CD14-positive monocyte (primary cell): ENCODE data around the gene PLBD1. TPM values are rescaled to one million over a fixed set of nuclear protein-coding genes. Genes with fewer than 3 reads are reported as not detected.

Source experiments
- DNase-seq, 3 donors: peaks; one replicate each; pipeline ENCODE4 v3.0.0-alpha.2; 2011 to 2022
- H2AFZ ChIP-seq: 2 replicates; pipeline ENCODE4 v1.6.0; 2012; ENCODE audit warnings: mild to moderate bottlenecking, low read depth, low read length, inconsistent platforms; ENCODE audit not compliant: insufficient read depth, poor library complexity, severe bottlenecking
- H3K27ac ChIP-seq, 2 donors: 1 replicate in 1 of 2; 2 replicates in 1 of 2; pipeline ENCODE4 v1.5.1; 2012 to 2013; ENCODE audit warnings: low read length in 2 of 2, control low read depth in 1 of 2, inconsistent platforms in 1 of 2, low read depth in 1 of 2, mild to moderate bottlenecking in 1 of 2
- H3K27me3 ChIP-seq, 2 donors: one replicate each; pipeline versions ENCODE4 v1.6.0 to v1.6.1; 2011 to 2013; ENCODE audit warnings: low read length in 2 of 2; ENCODE audit not compliant: control insufficient read depth in 2 of 2, insufficient read depth in 2 of 2
- H3K36me3 ChIP-seq, 2 donors: replicated peaks in 1 of 2; 1 replicate in 1 of 2; 2 replicates in 1 of 2; pipeline versions ENCODE4 v1.5.1 to v1.6.1; 2012 to 2013; ENCODE audit warnings: low read length in 2 of 2, control low read depth in 1 of 2, inconsistent platforms in 1 of 2, mild to moderate bottlenecking in 1 of 2; ENCODE audit not compliant: insufficient read depth in 2 of 2, control insufficient read depth in 1 of 2
- H3K4me1 ChIP-seq, 2 donors: 1 replicate in 1 of 2; 2 replicates in 1 of 2; pipeline versions ENCODE4 v1.5.1 to v1.6.1; 2012 to 2013; ENCODE audit warnings: low read length in 2 of 2, control low read depth in 1 of 2, inconsistent platforms in 1 of 2, mild to moderate bottlenecking in 1 of 2, moderate library complexity in 1 of 2; ENCODE audit not compliant: insufficient read depth in 2 of 2, control insufficient read depth in 1 of 2
- H3K4me2 ChIP-seq: replicated peaks from 2 replicates; pipeline ENCODE3; 2012; ENCODE audit warnings: low read length, moderate library complexity, mild to moderate bottlenecking; ENCODE audit not compliant: poor library complexity, severe bottlenecking; ENCODE audit errors: extremely low read depth
- H3K4me3 ChIP-seq, 3 experiments: fragments of 200-600 bp in 1 of 3; sonication (generic) in 1 of 3; replicated peaks in 1 of 3; 1 replicate in 2 of 3; 2 replicates in 1 of 3; pipeline ENCODE4 v1.5.1; 2011 to 2013; ENCODE audit warnings: low read length in 3 of 3, mild to moderate bottlenecking in 3 of 3, control low read depth in 2 of 3, low read depth in 2 of 3, inconsistent platforms in 1 of 3, moderate library complexity in 1 of 3
- H3K79me2 ChIP-seq: 2 replicates; pipeline ENCODE4 v1.6.0; 2012; ENCODE audit warnings: mild to moderate bottlenecking, control low read depth, inconsistent platforms, low read length, moderate library complexity; ENCODE audit not compliant: insufficient read depth
- H3K9ac ChIP-seq: 2 replicates; pipeline ENCODE4 v1.6.0; 2017; ENCODE audit warnings: low read length, mild to moderate bottlenecking; ENCODE audit not compliant: insufficient read depth, poor library complexity, severe bottlenecking
- H3K9me3 ChIP-seq, 2 donors: replicated peaks in 1 of 2; 1 replicate in 1 of 2; 2 replicates in 1 of 2; pipeline versions ENCODE4 v1.5.1 to v1.6.1; 2012 to 2013; ENCODE audit warnings: low read length in 2 of 2, control low read depth in 1 of 2; ENCODE audit not compliant: control insufficient read depth in 1 of 2, insufficient read depth in 1 of 2
- H4K20me1 ChIP-seq: 2 replicates; pipeline ENCODE4 v1.6.0; 2012; ENCODE audit warnings: mild to moderate bottlenecking, low read length, control low read depth, moderate library complexity; ENCODE audit not compliant: insufficient read depth
- H3K27ac Mint-ChIP-seq, 7 donors: one replicate each; pipeline ENCODE4 v1.8.0; 2020; ENCODE audit warnings: mild to moderate bottlenecking in 7 of 7, mixed read lengths in 7 of 7, moderate library complexity in 6 of 7, inconsistent platforms in 2 of 7
- H3K27me3 Mint-ChIP-seq, 3 donors: one replicate each; pipeline ENCODE4 v1.8.0; 2021 to 2022; ENCODE audit warnings: low read depth in 3 of 3, mild to moderate bottlenecking in 3 of 3, mixed read lengths in 3 of 3, moderate library complexity in 3 of 3, inconsistent platforms in 1 of 3
- H3K36me3 Mint-ChIP-seq, 2 donors: one replicate each; pipeline ENCODE4 v1.8.0; 2020; ENCODE audit warnings: mixed read lengths in 2 of 2, inconsistent platforms in 1 of 2, mild to moderate bottlenecking in 1 of 2
- H3K4me1 Mint-ChIP-seq: one replicate; pipeline ENCODE4 v1.8.0; 2020; ENCODE audit warnings: mild to moderate bottlenecking, mixed read lengths
- H3K4me3 Mint-ChIP-seq, 2 donors: one replicate each; pipeline ENCODE4 v1.8.0; 2020; ENCODE audit warnings: mild to moderate bottlenecking in 2 of 2, mixed read lengths in 2 of 2, moderate library complexity in 1 of 2
- H3K9me3 Mint-ChIP-seq, 7 donors: one replicate each; pipeline ENCODE4 v1.8.0; 2020 to 2022; ENCODE audit warnings: mixed read lengths in 7 of 7, mild to moderate bottlenecking in 6 of 7, moderate library complexity in 6 of 7, inconsistent platforms in 2 of 7
- WGBS: methylation state at CpG from one replicate; pipeline ENCODE4 v1.1.5; 2013; ENCODE audit warnings: missing lambda C conversion rate; ENCODE audit not compliant: insufficient coverage; 5-methylcytosine and 5-hydroxymethylcytosine counted together
- intact Hi-C, 2 donors: fragments of 100-400 bp; cut with micrococcal nuclease; formaldehyde crosslinking; loops; one replicate each; pipeline versions ENCODE4 v1.15.0 to v1.15.1; 2023
- polyA plus RNA-seq, 3 donors: library from polyadenylated mRNA; depleted of rRNA in 1 of 3; unstranded in 2 of 3; stranded (reverse) in 1 of 3; fragments of 300-500 nt in 2 of 3; fragments of >200 nt in 1 of 3; fragmentation: Illumina TruSeq in 2 of 3; gene quantifications; 1 replicate in 2 of 3; 2 replicates in 1 of 3; pipeline ENCODE4 v1.2.3, GENCODE V29; 2012 to 2021
- TF ChIP-seq, protein P1 (sequence below): fragments of 200-600 bp; IDR thresholded peaks from one replicate; pipeline ENCODE4 v1.8.0; 2022; ENCODE audit warnings: antibody characterized with exemption, mild to moderate bottlenecking

Gene PLBD1
- polyA plus RNA-seq, 3 donors = 317 to 876 (median 543) TPM

DNA sequence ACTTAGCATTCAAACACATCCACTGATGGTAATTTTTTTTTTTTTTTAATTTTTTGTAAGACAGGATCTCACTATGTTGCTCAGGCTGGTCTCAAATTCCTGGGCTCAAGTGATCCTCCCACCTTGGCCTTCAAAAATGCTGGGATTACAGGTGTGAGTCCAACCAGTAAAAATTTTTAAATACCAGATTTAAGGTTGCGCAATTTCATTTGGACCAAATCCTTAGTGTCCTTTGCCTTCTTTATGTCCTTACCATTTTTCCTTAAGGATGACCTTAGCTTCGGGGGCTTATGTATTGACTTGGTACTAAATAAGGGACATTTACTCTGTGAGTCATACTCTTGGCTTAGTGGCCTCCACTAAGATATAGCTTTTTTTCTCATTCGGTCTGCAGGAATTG is 4.1 kb upstream of the PLBD1 start:
- H3K4me3 ChIP-seq = no peak overlapping the region
- no peaks in the 10 kb centered on the region for H4K20me1 ChIP-seq
- Mint-ChIP-seq H3K4me1 (peaks cover 68% of the 10 kb centered on the region), H3K36me3 (peaks cover 0 to 12% of the 10 kb centered on the region in 2 donors), H3K9me3 (peaks cover 0 to 3% (median 0%) of the 10 kb centered on the region in 7 donors), H3K4me3 (no peak overlapping the region), H3K27ac (no peak overlapping the region), H3K27me3 (no peaks in the 10 kb centered on the region)
- H3K36me3 ChIP-seq = no peaks in the 10 kb centered on the region
- no peaks in the 10 kb centered on the region for H3K27me3 ChIP-seq
- no peak overlapping the region for H3K4me2 ChIP-seq
- TF ChIP-seq, protein P1, sequence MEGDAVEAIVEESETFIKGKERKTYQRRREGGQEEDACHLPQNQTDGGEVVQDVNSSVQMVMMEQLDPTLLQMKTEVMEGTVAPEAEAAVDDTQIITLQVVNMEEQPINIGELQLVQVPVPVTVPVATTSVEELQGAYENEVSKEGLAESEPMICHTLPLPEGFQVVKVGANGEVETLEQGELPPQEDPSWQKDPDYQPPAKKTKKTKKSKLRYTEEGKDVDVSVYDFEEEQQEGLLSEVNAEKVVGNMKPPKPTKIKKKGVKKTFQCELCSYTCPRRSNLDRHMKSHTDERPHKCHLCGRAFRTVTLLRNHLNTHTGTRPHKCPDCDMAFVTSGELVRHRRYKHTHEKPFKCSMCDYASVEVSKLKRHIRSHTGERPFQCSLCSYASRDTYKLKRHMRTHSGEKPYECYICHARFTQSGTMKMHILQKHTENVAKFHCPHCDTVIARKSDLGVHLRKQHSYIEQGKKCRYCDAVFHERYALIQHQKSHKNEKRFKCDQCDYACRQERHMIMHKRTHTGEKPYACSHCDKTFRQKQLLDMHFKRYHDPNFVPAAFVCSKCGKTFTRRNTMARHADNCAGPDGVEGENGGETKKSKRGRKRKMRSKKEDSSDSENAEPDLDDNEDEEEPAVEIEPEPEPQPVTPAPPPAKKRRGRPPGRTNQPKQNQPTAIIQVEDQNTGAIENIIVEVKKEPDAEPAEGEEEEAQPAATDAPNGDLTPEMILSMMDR = no peak
- DNase-seq = no peak
- H3K27ac ChIP-seq = no peak overlapping the region
- peaks cover 61 to 68% of the 10 kb centered on the region in 2 donors for H3K4me1 ChIP-seq
- H3K9ac ChIP-seq = no peak overlapping the region
- no CpG with 5 or more reads among the region's 3 CpGs for WGBS
- peaks cover 40% of the 10 kb centered on the region for H3K79me2 ChIP-seq
- H2AFZ ChIP-seq = no peak overlapping the region
- intact Hi-C loops = no loop called here
- H3K9me3 ChIP-seq = no peaks in the 10 kb centered on the region

DNA sequence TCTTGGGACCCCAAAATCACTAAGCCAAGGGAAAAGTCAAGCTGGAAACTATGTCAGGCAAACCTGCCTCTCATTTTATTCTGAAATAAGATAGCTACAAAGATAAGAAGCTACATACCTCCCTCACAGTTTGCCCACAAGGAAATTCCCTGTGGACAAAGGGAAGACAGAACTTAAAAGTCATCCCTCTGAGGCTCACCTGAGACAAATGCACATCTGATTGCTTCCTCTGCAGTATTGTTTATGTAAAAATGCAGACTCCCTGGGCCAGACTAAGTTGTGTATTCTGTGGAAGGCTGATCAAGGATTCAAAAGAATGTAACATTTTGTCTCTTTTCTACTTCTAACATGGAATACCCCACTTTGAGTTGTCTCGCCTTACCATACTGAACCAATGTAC is 2.5 kb upstream of the PLBD1 start:
- peaks cover 63% of the 10 kb centered on the region for H3K4me1 Mint-ChIP-seq
- Histone ChIP-seq H3K27ac (no peak overlapping the region), H3K9ac (no peak overlapping the region), H3K36me3 (no peaks in the 10 kb centered on the region), H2AFZ (no peak overlapping the region), H3K9me3 (no peaks in the 10 kb centered on the region), H4K20me1 (no peaks in the 10 kb centered on the region), H3K4me2 (no peak overlapping the region), H3K27me3 (no peaks in the 10 kb centered on the region), H3K4me1 (peaks cover 60 to 68% of the 10 kb centered on the region in 2 donors), H3K79me2 (peaks cover 53% of the 10 kb centered on the region), H3K4me3 (no peak overlapping the region)
- no CpG with 5 or more reads among the region's 1 CpG for WGBS
- H3K4me3 Mint-ChIP-seq = no peak overlapping the region
- H3K27ac Mint-ChIP-seq = no peak overlapping the region
- peaks cover 4 to 20% of the 10 kb centered on the region in 2 donors for H3K36me3 Mint-ChIP-seq
- intact Hi-C loops = no loop called here
- peaks cover 0 to 3% (median 0%) of the 10 kb centered on the region in 7 donors for H3K9me3 Mint-ChIP-seq
- no peaks in the 10 kb centered on the region for H3K27me3 Mint-ChIP-seq
- DNase-seq = no peak
- TF ChIP-seq, protein P1 = no peak
